GM23248 (cell line): ENCODE data around the gene PSMB7. TPM values are rescaled to one million over a fixed set of nuclear protein-coding genes. Genes with fewer than 3 reads are reported as not detected.

Experiments
- DNase-seq: peaks from one replicate; pipeline ENCODE4 v3.0.0-alpha.2; 2015
- H2AFZ ChIP-seq: fragments of 200-600 bp; sonication (generic); 2 replicates; pipeline ENCODE4 v1.6.1; 2016; ENCODE audit warnings: antibody characterized with exemption
- H3F3A ChIP-seq: fragments of 200-600 bp; sonication (generic); 2 replicates; pipeline ENCODE4 v1.6.1; 2016; ENCODE audit warnings: mild to moderate bottlenecking, antibody characterized with exemption, mixed run types; ENCODE audit not compliant: insufficient read depth
- H3K27ac ChIP-seq: fragments of 200-600 bp; sonication (generic); 2 replicates; pipeline ENCODE4 v1.5.1; 2016; ENCODE audit warnings: mild to moderate bottlenecking
- H3K27me3 ChIP-seq: fragments of 200-600 bp; sonication (generic); replicated peaks from 2 replicates; pipeline ENCODE4 v1.6.1; 2016; ENCODE audit warnings: mild to moderate bottlenecking; ENCODE audit not compliant: insufficient read depth
- H3K36me3 ChIP-seq: fragments of 200-600 bp; sonication (generic); 2 replicates; pipeline ENCODE4 v1.6.1; 2016; ENCODE audit warnings: low read depth, mild to moderate bottlenecking
- H3K4me1 ChIP-seq: fragments of 200-600 bp; sonication (generic); 2 replicates; pipeline ENCODE4 v1.6.1; 2016; ENCODE audit warnings: mild to moderate bottlenecking; ENCODE audit not compliant: insufficient read depth
- H3K4me2 ChIP-seq: fragments of 200-600 bp; sonication (generic); one replicate; pipeline ENCODE4 v1.6.1; 2016; ENCODE audit warnings: mild to moderate bottlenecking; ENCODE audit not compliant: unreplicated experiment
- H3K4me3 ChIP-seq: fragments of 200-600 bp; sonication (generic); 2 replicates; pipeline ENCODE4 v1.5.1; 2016; ENCODE audit warnings: mild to moderate bottlenecking
- H3K79me2 ChIP-seq: fragments of 200-600 bp; sonication (generic); 2 replicates; pipeline ENCODE4 v1.6.1; 2016; ENCODE audit warnings: mild to moderate bottlenecking; ENCODE audit not compliant: insufficient read depth
- H3K9ac ChIP-seq: fragments of 200-600 bp; sonication (generic); 2 replicates; pipeline ENCODE4 v1.6.1; 2016; ENCODE audit warnings: mild to moderate bottlenecking
- H3K9me2 ChIP-seq: fragments of 200-600 bp; sonication (generic); 2 replicates; pipeline ENCODE4 v1.6.1; 2016; ENCODE audit warnings: mixed run types, mild to moderate bottlenecking, moderate library complexity; ENCODE audit not compliant: insufficient read depth
- H3K9me3 ChIP-seq: fragments of 200-600 bp; sonication (generic); one replicate; pipeline ENCODE4 v1.6.1; 2017; ENCODE audit warnings: low read depth
- H4K20me1 ChIP-seq: fragments of 200-600 bp; sonication (generic); 2 replicates; pipeline ENCODE4 v1.6.0; 2016; ENCODE audit not compliant: insufficient read depth
- EZH2 ChIP-seq: fragments of 200-600 bp; sonication (generic); IDR thresholded peaks from 2 replicates; pipeline ENCODE4 v1.6.1; 2018; ENCODE audit warnings: antibody characterized with exemption, mild to moderate bottlenecking; ENCODE audit not compliant: insufficient read depth, poor library complexity, severe bottlenecking
- EZH2phosphoT487 ChIP-seq: fragments of 200-600 bp; sonication (generic); IDR thresholded peaks from 2 replicates; pipeline ENCODE4 v1.6.1; 2018; ENCODE audit warnings: antibody characterized with exemption, moderate library complexity, mild to moderate bottlenecking, low read depth; ENCODE audit not compliant: insufficient read depth
- WGBS, 2 experiments: methylation state at CpG; one replicate each; pipeline ENCODE4 v1.1.6; 2015 to 2017; ENCODE audit warnings: low lambda C conversion rate in 2 of 2, low coverage in 1 of 2; ENCODE audit errors: missing lambda C conversion rate in 2 of 2; 5-methylcytosine and 5-hydroxymethylcytosine counted together
- in situ Hi-C: fragments of 300-500 bp; cut with MboI; formaldehyde crosslinking; loops from 2 replicates; pipeline ENCODE4 v1.15.0; 2020
- polyA plus RNA-seq: library from polyadenylated mRNA; unstranded; fragments of >200 nt; fragmentation: Nextera tagmentation; extraction: Ambion mirVana; gene quantifications from 2 replicates; pipeline ENCODE4 v1.2.1, GENCODE V29; 2016
- total RNA-seq: library from RNA; depleted of rRNA; stranded (reverse); fragments of >200 nt; shearing (Covaris generic); gene quantifications from 2 replicates; pipeline ENCODE4 v1.2.3, GENCODE V29; 2014

Gene PSMB7
- total and polyA plus RNA-seq, 2 experiments from 2014 or later: 202 to 245 TPM

DNA sequence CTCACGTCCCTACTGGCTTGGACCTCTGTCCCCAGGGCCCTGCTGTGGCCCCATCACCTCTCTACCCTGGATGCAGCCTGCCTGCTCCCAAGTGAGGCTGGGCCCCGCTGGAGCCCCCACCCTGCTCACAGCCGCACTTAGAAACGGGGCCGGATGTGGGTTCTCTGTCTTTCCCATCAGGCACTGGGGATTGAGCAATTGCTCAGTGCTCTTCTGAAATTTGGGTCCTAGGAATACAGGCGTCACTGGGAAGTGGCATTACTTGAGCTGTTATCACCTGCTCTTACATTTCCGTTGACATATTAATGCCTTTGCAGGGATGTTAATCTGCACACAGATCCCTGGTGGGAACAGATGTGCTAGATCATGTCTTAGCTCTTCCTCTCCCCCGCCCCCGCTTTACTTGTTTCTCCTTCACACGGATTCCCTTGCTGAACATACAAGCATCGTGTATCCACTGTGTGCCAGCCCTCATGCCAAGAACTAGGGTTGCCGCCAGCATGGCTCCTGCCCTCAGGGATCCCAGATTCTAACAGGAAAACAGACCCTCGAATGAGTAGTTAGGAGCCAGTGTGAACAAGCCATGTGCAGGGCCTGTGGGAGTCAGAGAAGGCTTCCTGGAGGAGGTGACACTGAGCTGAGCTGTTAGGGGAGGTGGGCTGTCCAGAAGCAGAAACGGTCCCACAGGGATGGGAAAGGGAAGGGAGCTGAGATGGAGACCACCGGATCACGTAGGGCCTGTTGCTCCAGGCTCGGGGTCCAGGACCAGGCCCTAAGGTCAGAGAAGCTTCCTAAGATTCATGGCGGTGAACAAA, 92.4 kb downstream of the PSMB7 start:
- Histone ChIP-seq H3K9ac (no peak overlapping the region), H3K4me2 (no peak overlapping the region), H3K4me1 (no peaks in the 10 kb centered on the region), H3K9me2 (no peaks in the 10 kb centered on the region), H3K27me3 (no peaks in the 10 kb centered on the region), H3K4me3 (no peak overlapping the region), H3K36me3 (peaks cover 33% of the 10 kb centered on the region), H2AFZ (no peak overlapping the region), H3K79me2 (peaks cover 24% of the 10 kb centered on the region; the same call in 1 of the 2 replicates), H4K20me1 (no peaks in the 10 kb centered on the region), H3F3A (peaks cover 8% of the 10 kb centered on the region; the same call in 1 of the 2 replicates), H3K9me3 (no peaks in the 10 kb centered on the region), H3K27ac (no peak overlapping the region)
- 90 to 93% methylated on average over 18 of the region's 18 CpGs for WGBS, 2 experiments
- DNase-seq: no peak
- TF ChIP-seq EZH2phosphoT487 (no peak), EZH2 (no peak)
- in situ Hi-C loops: no loop called here

DNA sequence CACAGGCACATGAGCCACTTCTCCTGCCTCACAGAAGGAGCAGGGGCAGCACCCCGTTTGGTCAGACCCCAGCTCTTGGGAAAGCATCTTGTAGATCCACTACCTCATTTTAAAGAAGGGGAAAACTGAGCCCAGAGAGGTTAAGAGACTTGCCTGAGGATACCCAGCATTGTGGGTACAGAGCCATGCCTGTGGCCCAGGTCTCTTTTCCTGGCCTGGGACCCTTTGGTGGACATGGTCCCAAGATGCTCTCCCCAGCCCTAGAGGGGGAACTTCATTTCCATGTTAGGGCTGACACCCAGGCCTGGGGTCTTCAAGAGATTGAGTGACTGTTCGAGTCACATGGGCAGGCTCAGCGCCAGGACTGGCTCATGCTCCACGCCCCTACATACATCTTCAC, 93.3 kb downstream of the PSMB7 start:
- H3K4me2 ChIP-seq: no peak overlapping the region
- H3K4me1 ChIP-seq: no peaks in the 10 kb centered on the region
- DNase-seq: no peak
- H3K79me2 ChIP-seq: peaks cover 27% of the 10 kb centered on the region; the same call in 1 of the 2 replicates
- H3K27me3 ChIP-seq: no peaks in the 10 kb centered on the region
- in situ Hi-C loops: no loop called here
- no peaks in the 10 kb centered on the region for H3K9me2 ChIP-seq
- H2AFZ ChIP-seq: no peak overlapping the region
- H3F3A ChIP-seq: peaks cover 10% of the 10 kb centered on the region; the same call in 1 of the 2 replicates
- TF ChIP-seq EZH2phosphoT487: no peak
- no peak for TF ChIP-seq EZH2
- no peak overlapping the region for H3K9ac ChIP-seq
- H3K27ac ChIP-seq: no peak overlapping the region
- H4K20me1 ChIP-seq: no peaks in the 10 kb centered on the region
- H3K4me3 ChIP-seq: no peak overlapping the region
- peaks cover 31% of the 10 kb centered on the region for H3K36me3 ChIP-seq
- 89 to 90% methylated on average over 4 of the region's 4 CpGs for WGBS, 2 experiments
- no peaks in the 10 kb centered on the region for H3K9me3 ChIP-seq

DNA sequence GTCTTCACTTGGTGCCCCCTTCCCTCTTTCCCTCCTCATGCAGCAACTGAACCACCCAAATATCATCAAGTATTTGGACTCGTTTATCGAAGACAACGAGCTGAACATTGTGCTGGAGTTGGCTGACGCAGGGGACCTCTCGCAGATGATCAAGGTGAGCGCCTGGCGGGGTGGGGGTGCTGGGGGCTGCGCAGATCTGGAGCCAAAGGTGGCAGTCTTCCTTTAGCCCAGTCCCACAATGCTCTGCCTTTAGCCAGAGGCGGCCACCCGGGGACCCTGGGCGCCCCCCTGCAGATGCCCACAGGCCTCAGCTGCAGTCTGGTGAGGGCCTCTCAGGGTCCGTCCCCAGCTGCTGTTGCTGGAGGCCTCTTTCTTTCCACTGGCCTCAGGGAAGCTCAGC, 93.8 kb downstream of the PSMB7 start:
- Histone ChIP-seq H3F3A (peaks cover 11% of the 10 kb centered on the region; the same call in 1 of the 2 replicates), H3K4me3 (no peak overlapping the region), H3K79me2 (peaks cover 27% of the 10 kb centered on the region; the same call in 1 of the 2 replicates), H3K4me2 (no peak overlapping the region), H3K36me3 (peaks cover 33% of the 10 kb centered on the region), H3K4me1 (no peaks in the 10 kb centered on the region), H3K27me3 (no peaks in the 10 kb centered on the region), H3K9me2 (no peaks in the 10 kb centered on the region), H4K20me1 (no peaks in the 10 kb centered on the region), H3K9me3 (no peaks in the 10 kb centered on the region), H3K9ac (no peak overlapping the region), H2AFZ (no peak overlapping the region), H3K27ac (no peak overlapping the region)
- TF ChIP-seq EZH2 (no peak), EZH2phosphoT487 (no peak)
- in situ Hi-C loops: no loop called here
- WGBS, 2 experiments: 92 to 95% methylated on average over 12 of the region's 12 CpGs
- no peak for DNase-seq

DNA sequence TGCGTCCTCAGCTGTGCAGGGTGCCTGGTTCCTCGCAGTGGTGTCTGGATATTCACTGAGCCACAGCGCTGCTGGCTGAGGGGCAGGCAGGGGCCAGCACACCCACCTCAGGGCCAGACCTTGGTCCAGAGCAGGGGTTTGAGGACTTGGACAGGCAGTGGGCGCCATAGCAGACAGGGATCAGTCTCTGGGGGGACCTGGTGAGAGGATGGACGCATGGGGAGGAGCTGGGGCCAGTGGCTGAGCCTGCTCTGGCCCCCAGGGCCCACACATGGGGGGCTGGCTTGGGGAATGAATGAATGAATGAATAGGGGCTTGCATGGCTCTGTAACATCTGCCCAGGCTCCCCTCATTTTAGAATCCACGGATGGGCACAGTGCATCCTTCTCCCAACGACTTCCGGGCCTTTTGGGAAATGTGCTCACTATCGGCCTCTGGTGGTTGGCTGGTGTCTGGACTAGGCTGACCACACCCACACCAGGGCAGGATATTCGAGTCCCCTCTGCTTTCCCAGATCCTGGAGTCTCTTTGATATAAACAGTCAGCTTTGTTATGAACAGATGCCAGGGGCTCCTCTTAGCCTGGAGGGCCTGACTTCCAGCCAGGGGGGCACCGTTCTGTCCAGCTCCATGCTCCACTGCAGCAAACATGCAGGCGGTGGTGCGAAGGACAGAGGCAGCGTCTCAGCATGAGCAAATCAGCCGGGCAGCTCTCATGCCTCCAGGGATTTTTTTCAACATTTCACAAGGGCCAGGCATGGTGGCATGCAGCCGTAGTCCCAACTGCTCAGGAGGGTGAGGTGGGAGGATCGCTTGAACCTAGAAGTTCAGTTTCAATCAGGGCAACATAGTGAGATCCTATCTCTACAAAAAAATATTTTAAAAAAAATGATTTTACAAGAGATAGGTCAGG, 94.9 kb downstream of the PSMB7 start:
- WGBS, 2 experiments: 62 to 63% methylated on average over 17 of the region's 17 CpGs
- DNase-seq: peak; percentile 80
- no peaks in the 10 kb centered on the region for H3K4me1 ChIP-seq
- no peak overlapping the region for H3K9ac ChIP-seq
- H3K9me2 ChIP-seq: no peaks in the 10 kb centered on the region
- no peak overlapping the region for H3K4me3 ChIP-seq
- H3K9me3 ChIP-seq: no peaks in the 10 kb centered on the region
- H3K27me3 ChIP-seq: no peaks in the 10 kb centered on the region
- TF ChIP-seq EZH2phosphoT487: no peak
- no peak for TF ChIP-seq EZH2
- H3K79me2 ChIP-seq: peaks cover 27% of the 10 kb centered on the region; the same call in 1 of the 2 replicates
- H3K27ac ChIP-seq: no peak overlapping the region
- no peak overlapping the region for H2AFZ ChIP-seq
- no peaks in the 10 kb centered on the region for H4K20me1 ChIP-seq
- H3K36me3 ChIP-seq: peaks cover 34% of the 10 kb centered on the region
- in situ Hi-C loops: no loop called here
- peaks cover 11% of the 10 kb centered on the region; the same call in 1 of the 2 replicates for H3F3A ChIP-seq
- no peak overlapping the region for H3K4me2 ChIP-seq
